Endothelial cell of umbilical vein (primary cell): ENCODE measurements around the gene NT5DC2. TPM values are rescaled to one million over a fixed set of nuclear protein-coding genes. Genes with fewer than 3 reads are reported as not detected.

Source experiments
- BruUV-seq: library from RNA; stranded (reverse); fragments of 400-500 nt; replicated peaks from 2 replicates; lab custom pipeline; 2021; lab: Mats Ljungman, UMichigan
- CTCF ChIA-PET: fragments of 300-600, 350-600 bp; sonication (Branson Sonifier 250); formaldehyde crosslinking; loops from one replicate; lab custom pipeline; 2021; ENCODE audit warnings: antibody characterized with exemption, inconsistent platforms; lab: Charles Lee
- POLR2A ChIA-PET: fragments of 300-600, 350-600 bp; sonication (Branson Sonifier 250); formaldehyde crosslinking; loops from one replicate; lab custom pipeline; 2021; ENCODE audit warnings: antibody characterized with exemption, inconsistent platforms; lab: Charles Lee
- DNase-seq: peaks from one replicate; pipeline ENCODE4 v3.0.0-alpha.2; 2011; ENCODE audit warnings: low read depth, low spot score
- FAIRE-seq: peaks from 2 replicates; lab custom pipeline; 2011; peaks lifted over from hg19 to GRCh38; lab: Jason Lieb, UNC
- H2AFZ ChIP-seq: 2 replicates; pipeline ENCODE4 v1.6.0; 2012; ENCODE audit warnings: low read depth, low read length, control low read depth, inconsistent platforms
- H3K27ac ChIP-seq: 2 replicates; pipeline ENCODE4 v1.5.1; 2011; ENCODE audit warnings: low read depth, mild to moderate bottlenecking, control low read depth, low read length, moderate library complexity; ENCODE audit not compliant: insufficient read depth
- H3K27me3 ChIP-seq, 2 experiments: 2 replicates each; pipeline versions ENCODE4 v1.6.0 to v1.6.1; 2011; ENCODE audit warnings: low read length in 2 of 2, mixed read lengths in 1 of 2; ENCODE audit not compliant: control insufficient read depth in 2 of 2, insufficient read depth in 2 of 2
- H3K36me3 ChIP-seq, 2 experiments: 2 replicates in 1 of 2; 3 replicates in 1 of 2; pipeline ENCODE4 v1.5.1; 2011; ENCODE audit warnings: low read length in 2 of 2, mild to moderate bottlenecking in 1 of 2, moderate library complexity in 1 of 2; ENCODE audit not compliant: control insufficient read depth in 2 of 2, insufficient read depth in 2 of 2; ENCODE audit errors: extremely low read depth in 1 of 2
- H3K4me1 ChIP-seq: 3 replicates; pipeline ENCODE4 v1.5.1; 2011; ENCODE audit warnings: mild to moderate bottlenecking, low read length; ENCODE audit not compliant: control insufficient read depth, insufficient read depth; ENCODE audit errors: extremely low read depth
- H3K4me2 ChIP-seq: 2 replicates; pipeline ENCODE4 v1.6.1; 2011; ENCODE audit warnings: low read length, control low read depth, mixed read lengths; ENCODE audit not compliant: insufficient read depth
- H3K4me3 ChIP-seq, 3 experiments: fragments of 200-600 bp in 1 of 3; sonication (generic), shearing (Covaris generic) in 1 of 3; replicated peaks in 1 of 3; 2 replicates each; pipeline ENCODE4 v1.5.1; 2011 to 2016; ENCODE audit warnings: control low read depth in 3 of 3, low read length in 3 of 3, mild to moderate bottlenecking in 2 of 3, inconsistent platforms in 1 of 3, low read depth in 1 of 3, moderate library complexity in 1 of 3; ENCODE audit not compliant: insufficient read depth in 1 of 3
- H3K79me2 ChIP-seq: 2 replicates; pipeline ENCODE4 v1.6.0; 2012; ENCODE audit warnings: low read length, inconsistent platforms; ENCODE audit not compliant: control insufficient read depth, insufficient read depth
- H3K9ac ChIP-seq: replicated peaks from 2 replicates; pipeline ENCODE3; 2011; ENCODE audit warnings: low read length, control low read depth; ENCODE audit not compliant: insufficient read depth; ENCODE audit errors: extremely low read depth
- H3K9me1 ChIP-seq: replicated peaks from 3 replicates; pipeline ENCODE4 v1.6.0; 2011; ENCODE audit warnings: mild to moderate bottlenecking, low read length; ENCODE audit not compliant: control insufficient read depth, insufficient read depth; ENCODE audit errors: extremely low read depth
- H3K9me3 ChIP-seq: replicated peaks from 2 replicates; pipeline ENCODE4 v1.5.1; 2012; ENCODE audit warnings: low read length, inconsistent platforms; ENCODE audit not compliant: control insufficient read depth, insufficient read depth
- H4K20me1 ChIP-seq: replicated peaks from 2 replicates; pipeline ENCODE3; 2011; ENCODE audit warnings: mild to moderate bottlenecking, low read length; ENCODE audit not compliant: control insufficient read depth, insufficient read depth; ENCODE audit errors: extremely low read depth
- CTCF ChIP-seq, 2 donors: IDR thresholded peaks; 1 replicate in 1 of 2; 2 replicates in 1 of 2; pipeline ENCODE4 v1.5.1; 2011; ENCODE audit warnings: low read length in 2 of 2, mild to moderate bottlenecking in 2 of 2, moderate library complexity in 2 of 2, control low read depth in 1 of 2, inconsistent platforms in 1 of 2, low read depth in 1 of 2; ENCODE audit not compliant: insufficient read depth in 1 of 2; ENCODE audit errors: extremely low read depth in 1 of 2
- EZH2 ChIP-seq: IDR thresholded peaks from 2 replicates; pipeline ENCODE4 v1.6.1; 2012; ENCODE audit warnings: borderline replicate concordance, low read depth, mild to moderate bottlenecking, moderate library complexity, low read length, inconsistent platforms; ENCODE audit not compliant: severe bottlenecking
- FOS ChIP-seq: IDR thresholded peaks from 2 replicates; pipeline ENCODE4 v1.6.1; 2011; ENCODE audit warnings: mild to moderate bottlenecking, low read length, moderate library complexity, borderline replicate concordance; ENCODE audit not compliant: insufficient read depth
- GATA2 ChIP-seq: IDR thresholded peaks from 2 replicates; pipeline ENCODE4 v1.7.0; 2011; ENCODE audit warnings: low read depth, mild to moderate bottlenecking, moderate library complexity, mixed read lengths, low read length; ENCODE audit not compliant: insufficient read length, insufficient read depth
- MAX ChIP-seq: IDR thresholded peaks from 2 replicates; pipeline ENCODE4 v1.6.1; 2011; ENCODE audit not compliant: insufficient read depth, insufficient read length
- POLR2A ChIP-seq: IDR thresholded peaks from 2 replicates; pipeline ENCODE4 v1.6.1; 2012; ENCODE audit warnings: low read depth, mild to moderate bottlenecking, control low read depth, low read length
- POLR2AphosphoS5 ChIP-seq: IDR thresholded peaks from 2 replicates; pipeline ENCODE4 v1.6.1; 2012; ENCODE audit warnings: low read depth, mild to moderate bottlenecking, control low read depth, low read length, moderate library complexity; ENCODE audit not compliant: insufficient read depth
- dilution Hi-C: fragments of 300-500 bp; cut with MboI; formaldehyde crosslinking; loops from one replicate; pipeline ENCODE4 v1.15.0; 2019; ENCODE audit warnings: low sequenced_read_pairs; ENCODE audit not compliant: extremely low pct_ligation_motif_present
- intact Hi-C: fragments of 100-400 bp; cut with micrococcal nuclease; formaldehyde crosslinking; loops from one replicate; pipeline ENCODE4 v1.10.0; 2022
- polyA plus RNA-seq, 4 experiments: library from polyadenylated mRNA; depleted of rRNA in 3 of 4; stranded (reverse) in 3 of 4; unstranded in 1 of 4; fragments of >200 nt; gene quantifications; 2 replicates each; pipeline versions ENCODE4 v1.2.1 to v1.2.3, GENCODE V29; 2011 to 2012; ENCODE audit warnings: missing spikeins in 1 of 4
- total RNA-seq: library from RNA; stranded (reverse); gene quantifications from 2 replicates; pipeline ENCODE4 v1.2.3, GENCODE V29; 2021

The NT5DC2 gene
- total and polyA plus RNA-seq, 2 donors (not counting 3 experiments of a cell fraction or from before 2014, with no cell fraction given), result 298 to 402 TPM

DNA sequence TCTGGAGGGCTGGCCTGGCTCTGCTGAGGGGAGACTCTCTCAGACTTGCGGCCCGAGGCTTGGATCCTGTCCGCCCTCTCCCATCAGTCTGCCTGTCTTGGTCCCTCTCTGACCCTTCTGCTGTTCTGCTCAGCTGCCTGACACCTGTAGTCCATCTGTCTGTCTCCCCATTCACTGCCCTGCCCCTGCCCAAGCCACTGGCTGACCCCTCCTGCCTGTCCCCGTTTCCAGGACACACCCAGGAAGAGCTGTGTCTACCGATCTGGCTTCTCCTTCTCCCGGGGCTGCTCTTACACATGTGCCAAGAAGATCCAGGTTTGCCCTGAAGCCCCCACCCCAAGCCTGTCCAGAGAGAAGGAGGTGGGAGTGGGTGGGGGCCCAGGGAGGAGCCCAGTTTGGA, 18.5 kb downstream of the NT5DC2 start:
- H3K79me2 ChIP-seq, result no peaks in the 10 kb centered on the region
- H3K4me3 ChIP-seq, result no peak overlapping the region
- no peaks in the 10 kb centered on the region for H3K4me1 ChIP-seq
- no peak for FAIRE-seq
- no peaks in the 10 kb centered on the region for H3K9me1 ChIP-seq
- no peak overlapping the region for H3K27ac ChIP-seq
- no peak overlapping the region for H3K9ac ChIP-seq
- H3K9me3 ChIP-seq, result no peaks in the 10 kb centered on the region
- H3K4me2 ChIP-seq, result no peak overlapping the region
- intact Hi-C loops (no loop called here), dilution Hi-C loops (no loop called here)
- TF ChIP-seq CTCF (IDR thresholded peaks at IDR 0.05; ENCODE audit: extremely low read depth in 1 of 2, insufficient read depth in 1 of 2, low read depth in 1 of 2, low read length in 2 of 2) (no peak), POLR2AphosphoS5 (no peak), POLR2A (peak; percentile 6), EZH2 (no peak)
- DNase-seq, result no peak
- H3K36me3 ChIP-seq, result peaks cover 19 to 87% of the 10 kb centered on the region in 2 experiments
- H2AFZ ChIP-seq, result no peak overlapping the region
- CTCF ChIA-PET, result no interaction called here
- POLR2A ChIA-PET, result no interaction called here
- H4K20me1 ChIP-seq, result no peaks in the 10 kb centered on the region
- H3K27me3 ChIP-seq, result no peaks in the 10 kb centered on the region
- BruUV-seq, result no TSS peak

DNA sequence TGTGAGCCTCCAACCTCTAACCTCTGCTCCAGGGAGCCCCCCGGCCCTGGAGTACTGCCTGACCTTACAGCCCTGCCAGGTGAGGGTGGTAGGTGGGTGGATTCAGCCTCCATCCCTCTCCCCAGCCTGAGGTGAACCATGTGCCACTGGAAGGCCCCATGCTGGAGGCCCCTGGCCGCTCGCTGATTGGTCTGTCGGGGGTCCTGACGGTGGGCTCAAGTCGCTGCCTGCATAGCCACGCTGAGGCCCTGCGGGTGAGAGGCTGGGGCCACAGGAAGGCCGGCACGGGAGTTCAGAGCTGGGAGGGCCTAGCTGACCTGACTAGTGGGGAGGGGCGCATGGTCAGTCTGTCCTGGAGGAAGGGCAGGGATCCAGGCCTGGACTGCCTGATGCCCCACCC, 19.1 kb downstream of the NT5DC2 start:
- FAIRE-seq (no peak), DNase-seq (no peak)
- dilution Hi-C loops, result no loop called here
- TF ChIP-seq POLR2AphosphoS5 (no peak), CTCF (IDR thresholded peaks at IDR 0.05; ENCODE audit: extremely low read depth in 1 of 2, insufficient read depth in 1 of 2, low read depth in 1 of 2, low read length in 2 of 2) (no peak), GATA2 (no peak), MAX (no peak), FOS (no peak)
- no peak overlapping the region for H2AFZ ChIP-seq
- peaks cover 16 to 87% of the 10 kb centered on the region in 2 experiments for H3K36me3 ChIP-seq
- H3K9ac ChIP-seq, result no peak overlapping the region
- H3K9me3 ChIP-seq, result no peaks in the 10 kb centered on the region
- no peak overlapping the region for H3K4me3 ChIP-seq
- no peak overlapping the region for H3K27ac ChIP-seq
- CTCF ChIA-PET, result no interaction called here
- no peaks in the 10 kb centered on the region for H3K9me1 ChIP-seq
- H3K79me2 ChIP-seq, result no peaks in the 10 kb centered on the region
- no peaks in the 10 kb centered on the region for H3K27me3 ChIP-seq
- intact Hi-C loops, result no loop called here
- H3K4me2 ChIP-seq, result no peak overlapping the region
- POLR2A ChIA-PET, result no interaction called here
- BruUV-seq, result no TSS peak
- H4K20me1 ChIP-seq, result no peaks in the 10 kb centered on the region
- no peaks in the 10 kb centered on the region for H3K4me1 ChIP-seq
